Measurements from ENCODE around the gene MBOAT7.
"Not testable (repeated sequence)": the region's sequence is repeated elsewhere in the genome, so short reads cannot be mapped to it uniquely, and the experiment has no call there.

Gene MBOAT7

DNA sequence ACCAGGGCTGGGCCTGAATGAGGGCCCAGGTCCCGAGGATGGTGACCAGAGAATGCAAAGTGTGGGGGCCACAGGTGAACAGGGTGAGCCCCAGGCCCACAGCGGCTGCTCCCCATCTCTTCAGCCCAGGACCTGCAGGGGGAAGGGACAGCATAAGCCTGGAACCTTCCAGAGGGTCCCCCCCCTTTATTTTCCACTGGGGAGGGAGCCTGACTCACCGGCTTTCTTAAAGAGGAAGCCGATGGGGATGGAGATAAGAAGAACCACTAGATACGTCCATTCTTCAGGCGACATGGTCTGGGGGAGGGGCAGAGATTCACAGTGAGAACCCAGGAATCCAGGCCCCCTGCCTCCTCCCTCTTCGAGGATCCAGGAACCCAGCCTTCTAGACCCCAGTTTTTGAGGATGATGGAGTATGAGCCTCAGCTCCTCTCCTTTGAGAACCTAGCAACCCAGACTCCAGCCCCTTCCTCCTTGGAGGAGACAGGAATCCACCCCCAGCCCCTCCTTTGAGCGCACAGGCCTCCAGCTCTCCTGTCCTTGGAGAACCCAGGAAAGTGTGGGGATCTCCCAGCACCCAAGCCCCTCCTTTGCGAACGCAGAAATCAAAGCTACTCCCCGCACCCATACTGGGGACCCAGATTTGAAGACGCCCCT is 1.0 kb downstream of the MBOAT7 start:
- peak; percentile 55 for DNase-seq

DNA sequence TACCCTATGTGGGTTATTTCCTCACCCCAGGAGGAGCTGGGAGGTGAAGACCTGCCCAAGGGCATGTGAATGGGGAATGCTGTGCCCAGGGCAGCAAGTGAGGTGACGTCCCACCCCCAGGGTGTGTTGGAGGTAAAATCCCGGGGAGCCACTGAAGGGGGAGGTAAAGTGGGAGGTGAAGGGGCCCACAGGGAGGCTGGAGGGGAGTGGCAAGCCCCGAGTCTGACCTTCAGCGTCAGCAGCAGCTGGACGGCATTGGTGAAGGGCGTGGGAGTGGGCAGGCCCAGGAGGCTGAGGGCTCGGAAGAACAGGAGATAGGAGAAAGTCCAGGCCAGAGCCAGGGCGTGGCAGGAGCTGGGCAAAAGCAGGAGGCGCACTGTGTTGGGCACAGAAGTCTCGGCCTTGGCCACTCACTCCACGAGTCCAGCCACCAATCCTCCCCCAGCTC is 2.4 kb downstream of the MBOAT7 start:
- no peak for DNase-seq

DNA sequence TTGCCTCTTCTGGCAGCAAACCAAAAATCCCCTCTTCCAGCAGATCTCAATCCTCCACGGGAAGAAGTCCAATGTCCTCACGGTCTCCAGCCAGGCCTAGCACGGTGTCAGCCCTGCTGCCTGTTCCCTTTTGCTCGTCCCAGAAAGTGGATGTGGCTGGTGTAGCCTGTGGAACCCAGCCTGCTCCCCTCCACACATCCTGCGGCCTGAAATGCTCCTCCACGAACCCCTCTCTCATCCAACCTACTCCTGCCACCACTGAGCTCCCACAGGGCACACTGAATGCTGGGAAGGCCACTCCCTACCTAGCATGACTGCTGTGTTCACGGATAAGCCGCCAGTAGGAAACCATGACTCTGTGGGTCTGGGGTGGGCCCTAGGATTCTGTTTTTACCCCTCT is 3.0 kb downstream of the MBOAT7 start:
- DNase-seq = no peak

DNA sequence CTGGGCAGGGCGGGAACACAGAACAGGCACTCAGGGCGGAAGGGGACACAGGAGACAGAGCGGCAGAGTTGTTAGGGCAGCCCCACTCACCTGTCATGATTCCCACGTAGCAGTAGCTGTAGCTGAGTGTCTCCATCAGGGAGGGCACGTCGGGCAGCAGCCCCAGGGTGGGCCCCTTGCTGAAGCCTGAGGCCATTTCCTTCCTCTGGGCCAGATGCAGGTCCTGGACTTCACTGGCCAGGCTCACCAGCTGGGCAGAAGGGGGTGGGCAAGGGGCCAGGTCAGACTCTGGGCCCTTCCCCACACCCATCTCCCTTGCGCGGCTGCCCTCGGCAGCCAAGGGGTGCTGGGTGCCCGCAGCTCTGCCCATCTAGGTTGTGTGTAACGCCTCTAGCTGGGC is 5.9 kb downstream of the MBOAT7 start:
- no peak for DNase-seq

DNA sequence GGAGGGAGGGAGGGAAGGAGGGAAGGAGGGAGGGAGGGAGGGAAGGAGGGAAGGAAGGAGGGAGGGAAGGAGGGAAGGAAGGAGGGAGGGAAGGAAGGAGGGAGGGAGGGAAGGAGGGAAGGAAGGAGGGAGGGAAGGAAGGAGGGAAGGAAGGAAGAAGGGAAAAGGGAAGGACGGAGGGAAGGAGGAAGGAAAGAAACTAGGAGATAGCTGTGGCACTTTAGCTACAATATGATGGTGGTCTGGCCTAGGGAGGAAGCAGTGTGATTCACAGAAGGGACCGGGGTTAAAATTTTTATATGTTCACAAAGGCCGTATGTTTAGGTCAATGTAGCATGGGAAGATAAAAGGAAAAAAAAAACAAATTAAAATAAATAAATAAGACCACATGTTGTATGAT is 7.5 kb downstream of the MBOAT7 start:
- DNase-seq = not testable (repeated sequence)

DNA sequence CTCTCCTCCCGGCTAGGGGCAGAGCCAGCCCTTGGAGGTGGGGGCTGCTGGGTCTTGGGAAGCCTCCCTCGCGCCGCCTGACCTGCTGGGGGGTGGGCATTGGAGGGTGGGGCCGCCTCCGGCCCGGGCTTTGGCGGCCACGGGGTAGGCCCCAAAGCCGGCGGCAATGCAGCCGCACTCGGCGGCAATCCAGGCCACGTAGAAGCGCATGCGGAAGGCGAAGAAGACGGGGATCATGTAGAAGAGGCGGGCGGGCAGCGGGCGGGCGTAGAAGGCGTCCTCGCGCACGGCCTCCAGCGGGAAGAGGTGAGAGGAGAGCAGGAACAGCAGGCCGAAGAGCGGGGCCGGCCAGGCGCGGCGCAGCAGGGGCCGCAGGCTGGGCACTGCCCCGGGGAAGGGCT is 8.7 kb downstream of the MBOAT7 start:
- no peak for DNase-seq

DNA sequence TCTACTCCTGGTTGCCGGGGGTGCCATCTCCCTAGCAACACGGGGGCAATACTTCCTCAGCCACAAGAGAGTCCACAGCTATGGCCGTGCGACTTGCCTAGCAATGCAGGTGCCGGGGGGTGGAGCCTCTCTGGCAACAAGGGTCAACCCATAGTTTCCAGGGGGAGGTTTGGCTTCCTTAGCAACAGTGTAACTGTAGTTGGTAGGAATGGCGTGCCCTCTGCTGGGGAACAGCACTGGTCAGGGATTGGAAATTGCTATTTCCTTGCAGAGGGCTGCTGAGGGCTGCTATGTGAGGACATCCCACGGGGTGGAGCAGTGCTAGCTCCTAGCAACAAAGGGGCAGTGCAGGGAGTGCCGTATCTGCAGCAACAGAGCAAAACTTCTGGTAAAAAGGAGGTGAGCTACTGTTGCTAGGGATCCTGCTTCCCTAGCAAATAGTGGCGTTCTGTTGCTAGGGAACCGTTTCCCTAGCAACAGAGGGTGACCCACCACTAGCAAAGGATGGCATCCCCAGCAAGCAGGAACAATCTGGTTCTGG is 9.4 kb downstream of the MBOAT7 start:
- no peak for DNase-seq

DNA sequence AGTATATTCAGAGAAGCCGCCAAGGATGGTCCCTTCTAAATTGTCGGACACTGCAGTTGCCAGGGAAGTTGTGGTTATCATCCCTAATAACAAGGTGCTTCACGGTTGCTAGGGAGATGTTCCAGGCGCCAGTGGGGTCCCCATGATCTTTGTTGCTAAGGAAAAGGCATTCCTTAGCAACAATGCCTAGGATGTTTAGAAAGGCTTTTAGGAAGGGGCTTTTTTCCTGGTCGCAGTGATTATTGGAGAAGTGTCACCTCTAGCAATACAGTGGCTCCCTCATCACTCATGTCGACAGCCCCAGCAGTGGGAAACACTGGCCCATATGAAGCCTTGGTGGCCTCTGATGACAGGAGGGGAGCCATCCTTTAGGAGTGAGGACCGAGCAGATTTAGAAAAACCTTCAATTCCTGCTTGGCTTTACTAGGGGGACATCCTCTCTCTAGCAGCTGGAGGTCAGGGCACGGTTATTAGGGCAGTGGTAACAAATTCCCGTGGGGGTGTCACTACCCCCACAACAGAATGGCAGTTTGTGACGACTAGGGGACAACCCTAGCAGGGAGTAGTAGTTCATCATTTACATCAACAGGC is 10.0 kb downstream of the MBOAT7 start:
- DNase-seq = no peak

DNA sequence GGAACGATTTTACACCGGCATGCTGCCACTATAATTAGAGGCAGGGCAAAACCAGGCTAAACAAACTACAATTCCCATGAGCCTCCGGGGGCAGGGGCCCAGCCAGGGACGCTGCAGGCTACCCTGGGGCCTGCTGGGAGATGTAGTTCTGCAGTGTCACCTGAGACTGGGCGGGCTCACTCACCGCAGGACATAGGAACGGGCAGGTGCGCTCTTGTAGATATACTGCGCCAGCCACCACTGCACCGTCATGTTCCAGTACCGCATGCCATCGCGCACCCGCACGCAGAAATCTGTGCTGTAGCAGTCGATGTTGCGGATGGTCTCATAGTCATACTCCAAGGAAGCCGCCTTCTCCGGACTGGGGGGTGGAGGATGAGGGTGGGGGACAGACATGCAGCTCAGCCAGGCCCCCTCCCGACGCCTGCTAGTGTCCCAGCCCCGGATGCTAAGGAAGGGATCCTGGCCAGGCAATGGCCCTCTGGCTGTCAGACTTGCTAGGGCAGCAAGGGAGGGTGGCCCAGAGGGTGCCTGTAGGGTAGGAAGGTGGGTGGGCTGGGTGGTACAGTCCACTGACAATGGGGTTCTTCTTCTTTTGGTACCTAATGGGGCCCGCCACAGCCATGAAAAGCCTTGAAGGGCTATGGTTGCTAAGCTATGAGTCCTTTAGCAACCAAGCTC is 10.7 kb downstream of the MBOAT7 start:
- DNase-seq = no peak

DNA sequence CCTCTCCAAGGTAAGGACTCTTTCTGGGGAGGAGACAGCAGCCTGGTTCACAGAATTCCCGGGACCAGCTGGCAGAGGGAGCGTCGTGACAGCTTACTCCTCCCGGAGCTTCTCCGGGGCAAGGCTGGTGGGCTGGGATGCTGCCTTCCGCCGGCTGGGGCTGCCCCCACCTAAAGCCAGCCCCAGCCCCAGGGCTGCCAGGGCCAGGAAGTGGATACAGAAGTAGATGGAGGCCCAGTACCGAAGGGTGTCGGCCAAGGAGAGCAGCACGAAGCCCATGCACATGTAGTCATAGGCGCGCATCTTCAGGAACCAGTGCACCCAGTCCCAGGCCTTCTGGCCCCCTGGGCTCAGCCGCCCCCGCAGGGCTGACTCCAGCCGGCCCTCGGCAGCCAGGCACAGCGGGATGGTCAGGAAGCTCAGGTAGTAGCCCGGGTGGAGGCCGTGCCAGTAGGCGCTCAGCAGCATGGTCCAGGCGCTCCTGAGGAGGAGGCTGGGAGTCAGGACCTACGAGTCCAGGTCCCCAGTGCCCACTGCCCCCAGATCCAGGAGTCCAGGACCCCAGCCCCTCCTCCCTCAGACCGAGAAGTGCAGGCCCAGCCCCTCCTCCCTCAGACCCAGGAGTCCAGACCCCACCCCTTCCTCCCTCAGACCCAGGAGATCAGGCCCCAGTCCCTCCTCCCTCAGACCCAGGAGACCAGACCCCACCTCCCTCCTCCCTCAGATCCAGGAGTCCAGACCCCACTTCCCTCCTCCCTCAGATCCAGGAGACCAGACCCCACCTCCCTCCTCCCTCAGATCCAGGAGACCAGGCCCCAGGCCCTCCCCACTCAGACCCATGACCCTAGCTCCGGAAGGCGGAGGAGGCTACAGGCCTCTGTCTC is 15.2 kb downstream of the MBOAT7 start:
- DNase-seq = no peak

DNA sequence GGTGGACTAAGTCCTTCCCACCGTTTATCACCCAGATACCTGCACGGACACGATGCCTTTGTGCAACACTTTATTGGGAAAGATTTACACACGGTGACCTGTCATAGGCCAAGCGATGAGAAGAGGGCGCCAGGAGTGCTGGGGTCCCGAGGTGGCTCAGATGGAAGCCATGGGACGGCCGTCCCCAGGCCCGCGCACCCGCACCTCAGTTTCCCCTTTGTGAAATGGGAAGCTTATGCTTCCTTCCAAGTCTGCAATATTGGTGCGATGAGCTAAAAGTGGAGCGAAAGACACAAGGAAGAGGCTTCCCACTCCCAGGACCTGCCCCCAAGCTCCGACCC is 16.1 kb downstream of the MBOAT7 start:
- no peak for DNase-seq

DNA sequence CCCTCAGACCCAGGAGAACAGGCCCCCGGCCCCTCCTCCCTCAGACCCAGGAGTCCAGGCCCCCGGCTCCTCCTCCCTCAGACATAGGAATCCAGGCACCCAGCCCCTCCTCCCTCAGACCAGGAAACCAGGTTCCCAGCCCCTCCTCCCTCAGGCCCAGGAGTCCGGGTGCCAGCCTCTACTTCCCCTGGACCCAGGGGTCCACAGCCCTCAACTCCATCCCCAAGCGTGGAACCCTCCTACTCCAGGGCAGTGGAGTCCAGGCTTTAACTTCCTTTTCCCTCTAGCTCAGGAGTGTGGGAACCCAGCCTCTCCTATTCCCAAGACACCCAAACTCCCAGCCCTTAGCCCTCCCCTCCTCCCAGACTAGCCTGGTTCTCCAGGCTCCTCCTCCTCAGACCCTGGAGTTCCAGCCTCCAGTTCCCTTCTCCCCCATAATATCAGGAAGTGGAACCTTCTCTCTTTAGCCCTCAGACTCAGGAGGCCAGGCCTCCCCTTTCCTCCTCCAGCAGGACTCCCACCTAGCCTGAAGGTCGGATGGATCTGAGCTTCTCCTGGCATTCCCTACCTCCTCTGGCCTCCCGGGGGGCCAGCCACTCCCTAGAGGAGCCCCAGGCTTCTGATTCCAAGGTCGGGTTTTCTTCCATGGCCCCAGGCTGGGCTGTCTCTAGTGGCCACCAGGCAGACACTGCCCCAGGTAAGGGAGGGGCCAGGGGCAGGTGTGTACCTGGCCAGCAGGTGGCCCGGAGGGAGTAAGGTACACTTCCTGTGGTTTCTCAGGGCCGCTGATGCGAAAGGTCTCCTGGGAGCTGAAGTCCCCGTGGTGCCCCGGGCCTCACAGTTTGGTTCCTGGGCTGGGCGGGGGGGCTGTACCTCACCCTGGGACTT is 16.7 kb downstream of the MBOAT7 start, which contains the start of gene TMC4:
Gene TMC4 (minus strand): TSS at position 690 of the 888 bp plus-strand sequence. CDS start 43 bp downstream, at position 647.
- DNase-seq = no peak

DNA sequence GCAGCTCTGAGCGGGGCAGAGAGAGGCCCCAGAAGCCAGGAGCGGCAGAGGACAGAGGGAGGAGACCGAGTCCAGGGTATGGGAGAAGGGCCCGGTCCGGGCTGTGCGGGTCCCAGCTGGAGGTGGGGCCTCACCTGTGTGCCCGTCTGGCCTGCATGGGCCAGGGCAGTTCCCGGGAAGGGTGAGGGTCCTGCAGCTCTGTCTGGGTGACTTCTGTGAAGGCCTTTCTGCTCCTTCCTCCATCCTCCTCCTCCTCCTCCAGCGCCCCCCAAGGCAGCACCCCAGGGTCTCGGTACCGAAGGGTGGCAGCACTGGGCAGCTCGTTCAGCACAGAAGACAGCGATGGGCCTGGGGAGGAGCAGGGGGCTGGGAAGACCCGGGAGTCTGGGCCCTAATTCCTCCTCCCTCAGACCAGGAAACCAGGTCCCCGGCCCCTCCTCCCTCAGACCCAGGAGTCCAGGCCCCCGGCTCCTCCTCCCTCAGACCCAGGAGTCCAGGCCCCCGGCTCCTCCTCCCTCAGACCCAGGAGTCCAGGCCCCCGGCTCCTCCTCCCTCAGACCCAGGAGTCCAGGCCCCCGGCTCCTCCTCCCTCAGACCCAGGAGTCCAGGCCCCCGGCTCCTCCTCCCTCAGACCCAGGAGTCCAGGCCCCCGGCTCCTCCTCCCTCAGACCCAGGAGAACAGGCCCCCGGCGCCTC is 17.5 kb downstream of the MBOAT7 start:
- not testable (repeated sequence) for DNase-seq

DNA sequence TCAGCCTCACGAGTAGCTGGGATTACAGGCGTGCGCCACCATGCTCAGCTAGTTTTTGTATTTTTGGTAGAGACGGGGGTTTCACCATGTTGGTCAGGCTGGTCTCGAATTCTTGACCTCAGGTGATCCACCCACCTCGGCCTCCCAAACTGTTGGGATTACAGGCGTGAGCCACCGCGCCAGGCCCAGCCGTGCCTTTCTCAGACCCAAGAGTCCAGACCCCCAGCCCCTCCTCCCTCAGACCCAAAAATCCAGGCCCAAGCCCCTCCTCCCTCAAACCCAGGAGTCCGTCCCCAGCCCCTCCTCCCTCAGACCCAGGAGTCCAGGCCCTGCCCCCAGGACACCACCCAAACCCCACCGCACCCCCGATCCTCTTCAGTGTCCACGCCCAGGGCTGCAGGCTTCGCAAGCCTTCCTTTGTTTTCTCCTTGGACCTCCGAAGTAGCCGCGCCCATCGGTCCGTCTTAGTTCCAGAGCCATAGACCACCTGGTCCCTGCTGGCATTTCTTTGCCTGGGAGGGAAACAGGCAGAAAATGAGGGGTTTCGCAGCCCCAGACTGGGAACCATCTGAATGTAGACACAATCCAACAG is 20.1 kb downstream of the MBOAT7 start:
- DNase-seq = no peak

DNA sequence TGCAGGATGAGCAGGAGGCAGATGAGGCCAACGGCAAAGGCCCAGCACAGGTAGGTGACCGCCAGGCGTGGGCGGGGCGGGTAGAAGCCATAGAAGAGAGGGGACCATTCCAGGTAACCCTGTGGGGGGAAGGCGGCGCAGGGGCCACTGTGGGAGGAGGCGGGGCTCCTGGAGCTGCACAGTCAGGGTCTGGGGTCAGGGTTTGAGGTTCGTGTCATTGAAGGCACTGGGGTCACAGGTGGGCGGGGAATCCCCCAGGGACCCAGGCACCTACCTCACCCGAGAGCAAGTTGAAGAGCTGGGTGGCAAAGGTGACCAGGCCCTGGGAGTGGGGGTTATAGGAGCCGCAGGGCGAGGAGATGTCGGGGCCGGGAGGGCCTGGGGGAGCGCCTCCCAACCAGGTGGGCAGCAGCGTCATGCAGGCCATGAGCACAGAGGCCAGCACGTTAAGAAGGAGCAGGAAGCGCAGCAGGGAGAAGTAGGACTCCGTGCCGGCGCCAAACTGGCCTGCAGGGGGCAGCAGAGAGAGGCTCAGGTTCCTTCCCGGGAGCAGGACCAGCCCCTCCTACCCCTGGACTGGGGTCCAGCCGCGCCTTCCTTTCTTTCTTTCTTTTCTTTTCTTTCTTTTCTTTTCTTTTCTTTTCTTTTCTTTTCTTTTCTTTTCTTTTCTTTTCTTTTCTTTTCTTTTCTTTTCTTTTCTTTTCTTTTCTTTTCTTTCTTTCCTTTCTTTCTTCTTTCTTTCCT is 21.0 kb downstream of the MBOAT7 start:
- DNase-seq = peak; percentile 79

DNA sequence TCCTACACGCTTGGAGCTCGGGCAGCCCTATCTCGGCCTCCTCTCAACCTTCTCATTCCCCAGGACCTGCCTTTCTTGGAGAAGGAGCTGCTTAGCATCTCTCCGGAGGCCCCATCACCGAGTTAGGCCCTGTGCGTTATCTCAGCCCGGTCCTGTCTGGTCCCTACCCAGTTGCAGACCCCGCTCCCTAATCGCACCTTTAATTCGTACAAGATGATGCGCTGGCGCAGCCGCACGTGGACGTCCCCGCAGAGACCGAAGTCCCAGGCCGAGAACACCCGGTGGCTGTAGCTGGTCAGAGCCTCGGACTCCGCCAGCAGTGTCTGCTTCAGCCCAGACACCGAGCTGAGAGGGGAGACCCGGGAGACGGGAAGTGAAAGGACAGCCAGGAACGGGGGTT is 24.2 kb downstream of the MBOAT7 start:
- DNase-seq = no peak

DNA sequence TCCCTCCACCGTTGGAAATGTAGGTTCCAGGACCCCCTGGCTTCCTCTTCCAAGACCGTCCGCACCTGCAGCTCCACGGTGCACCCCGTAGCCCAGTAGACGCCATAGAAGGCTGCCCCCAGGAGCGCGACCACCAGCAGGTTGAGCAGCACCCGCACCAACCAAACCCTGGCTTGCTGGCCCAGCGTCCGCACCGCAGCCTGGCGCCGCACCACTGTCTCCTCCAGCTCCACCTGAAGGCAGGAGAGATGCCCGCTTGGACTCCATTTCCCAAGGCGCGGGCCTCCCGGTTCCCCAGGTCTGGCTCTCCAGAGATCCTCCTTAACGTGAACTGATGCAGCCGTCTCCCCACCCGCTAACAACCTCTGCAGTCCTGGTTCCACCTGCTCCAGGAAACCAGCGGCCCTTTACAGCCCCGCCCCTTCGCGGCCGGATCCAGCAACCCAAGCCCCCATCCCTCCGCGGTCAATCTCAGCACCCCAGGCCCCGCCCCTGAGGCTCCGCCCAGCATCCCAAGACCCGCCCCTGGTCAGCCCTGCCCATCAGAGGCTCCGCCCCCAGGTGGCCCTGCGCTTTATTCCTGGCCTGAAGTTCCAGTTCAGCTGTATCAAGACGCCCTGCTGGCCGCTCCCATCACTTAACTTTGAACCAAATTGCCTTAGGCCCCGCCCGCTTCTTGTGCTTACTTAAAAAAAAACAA is 24.9 kb downstream of the MBOAT7 start:
- peak; percentile 26 for DNase-seq

DNA sequence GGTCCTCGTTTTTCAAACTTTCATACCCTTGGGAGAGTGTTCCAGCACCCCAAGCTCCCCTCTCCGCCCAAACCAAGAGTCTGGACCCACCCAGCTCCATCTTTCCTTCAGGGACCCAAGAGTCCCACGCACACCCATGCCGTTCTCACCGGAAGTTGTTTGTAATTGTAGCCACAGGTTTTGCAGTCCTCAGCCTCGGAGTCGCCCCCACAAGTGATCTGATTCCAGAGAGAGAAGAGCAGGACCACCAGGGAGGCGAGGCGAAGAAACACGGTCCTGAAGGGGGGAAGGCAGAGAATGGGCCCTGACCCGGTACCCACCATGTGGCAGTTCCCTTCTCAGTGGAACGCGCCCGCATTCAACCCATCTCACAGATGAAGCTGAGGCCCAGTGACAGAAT is 26.5 kb downstream of the MBOAT7 start:
- no peak for DNase-seq

DNA sequence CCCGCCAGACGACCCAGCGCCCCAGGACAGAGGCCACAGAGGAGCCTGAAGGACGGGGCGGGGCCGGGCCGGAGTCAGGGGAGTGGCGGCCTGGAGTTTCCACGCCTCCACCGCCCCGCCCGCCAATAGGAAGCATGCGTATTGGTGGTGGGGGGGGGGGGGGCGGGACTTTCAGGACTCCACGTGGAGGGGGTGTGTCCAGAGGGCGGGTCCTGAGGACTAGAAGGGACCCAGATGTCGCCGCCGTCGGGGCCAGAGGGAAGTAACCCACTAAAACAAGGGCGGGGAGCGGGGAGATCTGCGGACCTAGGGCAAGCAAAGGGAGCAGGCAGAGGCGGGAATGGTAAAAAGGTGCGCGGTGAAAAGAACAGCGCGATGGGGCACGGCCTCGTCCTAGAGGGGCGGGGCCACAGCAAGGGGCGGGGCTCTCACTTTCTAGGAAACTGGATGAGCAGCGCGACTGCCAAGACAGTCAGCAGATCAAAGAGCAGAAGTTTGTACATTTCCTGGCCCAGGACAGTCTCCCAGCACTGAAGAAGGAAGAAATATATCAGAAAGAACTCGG is 27.1 kb downstream of the MBOAT7 start:
- peak; percentile 70 for DNase-seq
